HL-60 (cell line): Measurements from ENCODE around the gene MAP4K5.

Experiments used
- CTCF ChIP-seq: IDR thresholded peaks from one replicate; pipeline ENCODE4 v1.5.1; 2011; ENCODE audit warnings: low read length, control low read depth, inconsistent platforms; ENCODE audit not compliant: insufficient read depth
- GABPA ChIP-seq: IDR thresholded peaks from 2 replicates; pipeline ENCODE4 v1.6.1; 2012; ENCODE audit warnings: low read depth
- POLR2AphosphoS5 ChIP-seq: IDR thresholded peaks from 2 replicates; pipeline ENCODE4 v1.6.1; 2012; ENCODE audit warnings: low read depth

- TF ChIP-seq CTCF (no peak), GABPA (no peak), POLR2AphosphoS5 (no peak)
These were observed 43.4 kb upstream of the MAP4K5 start for GRCh38 chr14:50575769-50576168.
